OCI-LY3 (cell line): ENCODE results near the gene FOXO1.

Experiments used
- CTCF ChIP-seq: fragments of 200-600, 300-600 bp; sonication (generic); IDR thresholded peaks from 2 replicates; pipeline ENCODE4 v1.5.1; 2014; ENCODE audit warnings: antibody characterized with exemption, low read length, low read depth
- EZH2phosphoT487 ChIP-seq: fragments of 200-600 bp; shearing (Covaris generic); IDR thresholded peaks from 2 replicates; pipeline ENCODE4 v1.6.1; 2018; ENCODE audit warnings: antibody characterized with exemption, mixed run types, low read depth

GRCh38 chr13:40517486-40518480 lies 148.7 kb downstream of the FOXO1 start:
- TF ChIP-seq CTCF (no peak), EZH2phosphoT487 (no peak)
